H1 (cell line): Measurements from ENCODE around the gene TP73. TPM values are rescaled to one million over a fixed set of nuclear protein-coding genes. Genes with fewer than 3 reads are reported as not detected.

Experiments used
- ASH2L ChIP-seq: fragments of 200-600, 300-600 bp; sonication (generic); IDR thresholded peaks from one replicate; pipeline ENCODE4 v1.7.1; 2017; ENCODE audit warnings: low read length
- BCL11A ChIP-seq, 2 experiments: IDR thresholded peaks; one replicate each; pipeline ENCODE4 v1.6.1; 2011; ENCODE audit warnings: low read depth in 2 of 2, low read length in 2 of 2, mild to moderate bottlenecking in 2 of 2
- CHD7 ChIP-seq: fragments of 300-600 bp; sonication (generic); IDR thresholded peaks from 2 replicates; pipeline ENCODE4 v1.7.1; 2012; ENCODE audit warnings: low read length, moderate library complexity, mild to moderate bottlenecking, inconsistent platforms; ENCODE audit not compliant: insufficient replicate concordance
- E2F6 ChIP-seq: IDR thresholded peaks from 2 replicates; pipeline ENCODE4 v1.6.1; 2012; ENCODE audit warnings: inconsistent platforms
- HDAC2 ChIP-seq, 2 experiments: fragments of 300-600 bp in 1 of 2; sonication (generic) in 1 of 2; IDR thresholded peaks; 2 replicates each; pipeline ENCODE4 v1.6.1; 2011 to 2012; ENCODE audit warnings: low read depth in 2 of 2, low read length in 2 of 2, mild to moderate bottlenecking in 2 of 2, moderate library complexity in 2 of 2, borderline replicate concordance in 1 of 2, inconsistent platforms in 1 of 2
- PHF8 ChIP-seq: fragments of 200-600 bp; sonication (generic); conservative IDR thresholded peaks from 2 replicates; pipeline ENCODE4 v1.7.1; 2012; ENCODE audit warnings: low read depth, mild to moderate bottlenecking, inconsistent platforms, low read length, moderate library complexity
- RBBP5 ChIP-seq: IDR thresholded peaks from 2 replicates; pipeline ENCODE4 v1.7.1; 2012; ENCODE audit warnings: low read depth, mild to moderate bottlenecking, inconsistent platforms, low read length, moderate library complexity, borderline replicate concordance
- SP1 ChIP-seq: IDR thresholded peaks from 2 replicates; pipeline ENCODE4 v1.6.1; 2011; ENCODE audit warnings: low read depth, low read length
- SP4 ChIP-seq: IDR thresholded peaks from 2 replicates; pipeline ENCODE4 v1.6.1; 2012; ENCODE audit warnings: low read length, inconsistent platforms
- TBP ChIP-seq: IDR thresholded peaks from 2 replicates; pipeline ENCODE4 v1.6.1; 2011; ENCODE audit warnings: low read depth, low read length, improper control_type of control experiment
- polyA plus RNA-seq, 7 experiments: library from polyadenylated mRNA; depleted of rRNA in 3 of 7; stranded (reverse) in 5 of 7; unstranded in 2 of 7; fragments of >200 nt in 5 of 7; fragments of 200-250 nt in 2 of 7; gene quantifications; 1 replicate in 5 of 7; 2 replicates in 1 of 7; 4 replicates in 1 of 7; pipeline versions ENCODE4 v1.2.1 to v1.2.3, GENCODE V29; 2011 to 2013; ENCODE audit warnings: missing spikeins in 2 of 7, mixed read lengths in 2 of 7
- total RNA-seq: library from RNA; stranded (reverse); fragmentation: NEBNext Ultra II Directional; extraction: Animal tissue kit (Norgen Biotek cat#: 25700); gene quantifications from 2 replicates; pipeline ENCODE4 v1.2.1, GENCODE V29; 2021

Gene TP73
- total and polyA plus RNA-seq, 2 of the 8 experiments (the other 6 are each of a cell fraction or from before 2014, with no cell fraction given) = 2.6 to 3.1 TPM

GRCh38 chr1:3745590-3746381 is 93.5 kb downstream of the TP73 start (continued):
- no peak for TF ChIP-seq E2F6
- no peak for TF ChIP-seq SP1
- no peak for TF ChIP-seq BCL11A (IDR thresholded peaks at IDR 0.05; ENCODE audit: low read depth in 2 of 2, low read length in 2 of 2)
- TF ChIP-seq TBP = no peak
- no peak for TF ChIP-seq PHF8
- TF ChIP-seq ASH2L = no peak
- no peak for TF ChIP-seq RBBP5
- no peak for TF ChIP-seq HDAC2 (IDR thresholded peaks at IDR 0.05; ENCODE audit: borderline replicate concordance in 1 of 2, low read depth in 2 of 2, low read length in 2 of 2)
- TF ChIP-seq CHD7 = no peak
- no peak for TF ChIP-seq SP4
